GM12874 (cell line): Measurements from ENCODE around the gene MTREX.

Source experiments
- TF ChIP-seq, protein P1 (sequence below): IDR thresholded peaks from 2 replicates; pipeline ENCODE4 v1.5.1; 2011; ENCODE audit warnings: low read depth, mild to moderate bottlenecking, control low read depth, low read length, moderate library complexity; ENCODE audit not compliant: insufficient read depth

MTREX gene

DNA sequence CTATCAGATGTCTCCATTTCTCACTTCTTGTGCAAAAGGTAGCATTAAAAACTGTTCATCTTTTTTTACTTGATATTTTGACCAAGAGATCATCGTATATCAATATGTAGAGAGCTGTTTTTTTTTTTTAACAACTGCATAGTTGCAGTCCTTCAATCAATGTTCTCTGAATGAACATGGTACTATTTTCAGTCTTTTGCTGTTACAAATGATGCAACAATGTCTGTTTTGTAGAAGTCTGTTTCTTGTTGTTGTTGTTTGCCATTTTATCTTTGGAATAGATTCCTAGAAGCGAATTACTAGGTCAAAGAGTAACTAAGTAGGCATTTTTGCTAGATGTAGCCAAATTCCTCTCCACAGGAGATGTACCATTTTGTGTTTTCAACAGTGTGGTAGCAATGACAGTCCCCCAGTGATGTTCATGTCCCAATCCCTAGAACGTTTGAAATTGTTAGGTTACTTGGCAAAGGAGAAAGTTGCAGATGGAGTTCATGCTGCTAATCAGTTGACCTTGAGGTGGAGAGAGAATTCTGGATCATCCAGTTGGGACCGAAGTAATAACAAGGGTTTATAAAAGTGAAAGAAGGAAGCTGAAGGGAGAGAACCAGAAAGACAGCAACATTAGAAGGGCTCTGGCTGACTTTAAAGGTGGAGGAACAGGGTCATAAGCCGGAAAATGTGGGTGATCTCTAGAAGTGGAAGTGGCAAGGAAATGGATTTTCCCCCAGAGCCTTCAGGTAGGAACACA is 6.3 kb downstream of the MTREX start:
- TF ChIP-seq, protein P1, sequence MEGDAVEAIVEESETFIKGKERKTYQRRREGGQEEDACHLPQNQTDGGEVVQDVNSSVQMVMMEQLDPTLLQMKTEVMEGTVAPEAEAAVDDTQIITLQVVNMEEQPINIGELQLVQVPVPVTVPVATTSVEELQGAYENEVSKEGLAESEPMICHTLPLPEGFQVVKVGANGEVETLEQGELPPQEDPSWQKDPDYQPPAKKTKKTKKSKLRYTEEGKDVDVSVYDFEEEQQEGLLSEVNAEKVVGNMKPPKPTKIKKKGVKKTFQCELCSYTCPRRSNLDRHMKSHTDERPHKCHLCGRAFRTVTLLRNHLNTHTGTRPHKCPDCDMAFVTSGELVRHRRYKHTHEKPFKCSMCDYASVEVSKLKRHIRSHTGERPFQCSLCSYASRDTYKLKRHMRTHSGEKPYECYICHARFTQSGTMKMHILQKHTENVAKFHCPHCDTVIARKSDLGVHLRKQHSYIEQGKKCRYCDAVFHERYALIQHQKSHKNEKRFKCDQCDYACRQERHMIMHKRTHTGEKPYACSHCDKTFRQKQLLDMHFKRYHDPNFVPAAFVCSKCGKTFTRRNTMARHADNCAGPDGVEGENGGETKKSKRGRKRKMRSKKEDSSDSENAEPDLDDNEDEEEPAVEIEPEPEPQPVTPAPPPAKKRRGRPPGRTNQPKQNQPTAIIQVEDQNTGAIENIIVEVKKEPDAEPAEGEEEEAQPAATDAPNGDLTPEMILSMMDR: no peak

- TF ChIP-seq, protein P1: no peak
Observed at GRCh38 chr5:55316289-55316688, 8.5 kb downstream of the MTREX start.

GRCh38 chr5:55316837-55317236 is 9.0 kb downstream of the MTREX start:
- TF ChIP-seq, protein P1: no peak

- TF ChIP-seq, protein P1: no peak
Observed at GRCh38 chr5:55319491-55319890, 11.7 kb downstream of the MTREX start.

DNA sequence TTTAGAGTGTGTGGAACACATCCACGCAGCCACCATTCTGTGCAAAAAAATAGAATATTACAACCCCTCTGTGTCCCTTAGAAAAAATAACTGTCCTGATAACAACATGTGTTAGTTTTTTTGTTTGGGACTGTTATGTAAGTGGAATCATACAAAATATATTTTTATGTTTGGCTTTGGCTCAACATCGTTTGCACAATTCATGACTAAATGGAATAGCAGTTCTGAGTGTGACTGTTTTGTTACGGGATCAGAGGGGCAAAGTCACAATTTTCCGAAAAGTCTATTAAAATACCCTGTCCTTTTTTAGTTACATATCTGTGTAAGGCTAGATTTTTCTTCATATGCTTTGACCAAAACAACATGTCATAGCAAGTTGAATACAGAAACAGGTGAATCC is 12.8 kb downstream of the MTREX start:
- TF ChIP-seq, protein P1: no peak

GRCh38 chr5:55324006-55324405 is 16.2 kb downstream of the MTREX start:
- TF ChIP-seq, protein P1: no peak

DNA sequence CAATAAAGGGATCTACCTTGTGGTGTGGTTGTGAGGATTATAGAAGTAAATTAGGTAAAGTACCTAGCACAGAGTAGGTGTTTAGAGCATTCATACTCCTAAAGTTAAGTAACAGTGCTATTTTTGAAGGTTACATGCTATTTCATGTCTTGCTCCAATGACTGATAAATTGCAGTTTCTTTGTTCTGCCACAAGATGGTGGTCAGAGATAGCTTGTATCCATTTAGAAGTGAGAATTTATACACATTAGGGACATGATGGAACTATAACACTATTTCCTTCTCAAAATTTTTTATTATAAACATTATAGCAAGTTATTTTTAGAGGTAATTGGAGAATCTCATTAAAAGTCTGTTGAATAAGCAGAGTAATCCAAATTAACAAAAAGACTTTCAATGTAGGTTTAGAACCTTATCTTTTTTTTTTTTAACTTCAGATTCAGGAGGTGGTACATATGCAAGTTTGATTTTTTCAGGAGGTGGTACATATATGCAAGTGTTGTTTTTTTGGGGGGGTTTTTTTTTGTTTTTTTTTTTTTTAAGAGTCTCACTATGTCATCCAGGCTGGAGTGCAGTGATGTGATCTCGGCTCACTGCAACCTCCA is 17.1 kb downstream of the MTREX start:
- TF ChIP-seq, protein P1: peak; percentile 41; the same call in 1 of the 2 replicates
